ENCODE data around the gene NFIX.

DNA sequence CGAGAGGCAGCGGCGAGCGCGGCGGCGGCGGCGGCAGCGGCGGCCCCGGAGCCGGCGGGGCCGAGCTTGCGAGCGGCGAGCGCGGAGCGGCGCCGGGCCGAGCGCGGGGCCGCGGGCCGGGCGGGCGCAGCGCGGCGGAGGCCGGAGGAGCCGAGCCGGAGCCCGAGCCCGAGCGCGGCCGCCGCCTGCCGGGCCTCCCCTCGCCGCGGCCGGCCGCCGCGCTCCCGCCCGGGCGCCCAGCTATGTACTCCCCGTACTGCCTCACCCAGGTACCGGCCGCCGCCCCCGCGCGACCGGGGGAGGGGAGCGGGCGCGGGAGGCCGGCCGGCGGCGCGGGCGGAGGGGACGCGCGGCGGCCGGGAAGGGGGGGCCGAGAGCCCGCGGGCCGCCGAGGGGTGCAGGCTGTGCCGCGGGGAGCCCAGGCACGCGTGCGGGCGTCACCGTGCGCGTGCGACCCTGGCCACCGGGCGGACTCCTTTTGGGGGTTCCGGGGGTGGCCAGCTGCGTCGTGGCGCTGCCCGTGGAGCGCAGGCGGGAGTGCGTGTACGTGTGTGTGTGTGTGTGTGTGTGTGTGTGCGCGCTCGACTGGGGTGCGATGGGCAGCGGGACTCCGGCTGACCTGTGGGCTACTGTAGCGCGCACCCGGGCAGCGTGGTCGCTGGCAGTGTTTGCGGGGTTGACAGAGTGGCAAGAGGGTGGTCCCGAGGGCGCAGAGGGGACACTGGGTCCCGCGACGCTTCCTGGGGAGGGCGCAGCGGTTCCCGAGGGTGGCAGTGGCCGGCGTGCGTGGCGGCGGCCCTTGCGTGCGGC lies 526 bp downstream of the NFIX start:
- no peak for TF ChIP-seq CTCF (IDR thresholded peaks at IDR 0.05)
- TF ChIP-seq POLR2A (IDR thresholded peaks at IDR 0.05), result no peak
